ENCODE data around the gene POLG2. TPM values are rescaled to one million over a fixed set of nuclear protein-coding genes. Genes with fewer than 3 reads are reported as not detected.
"Not testable (repeated sequence)": the region's sequence is repeated elsewhere in the genome, so short reads cannot be mapped to it uniquely, and the experiment has no call there.

POLG2 gene
- polyA plus RNA-seq, 1 donor (not counting 4 experiments of a cell fraction or from before 2014, with no cell fraction given) = 14.0 TPM

DNA sequence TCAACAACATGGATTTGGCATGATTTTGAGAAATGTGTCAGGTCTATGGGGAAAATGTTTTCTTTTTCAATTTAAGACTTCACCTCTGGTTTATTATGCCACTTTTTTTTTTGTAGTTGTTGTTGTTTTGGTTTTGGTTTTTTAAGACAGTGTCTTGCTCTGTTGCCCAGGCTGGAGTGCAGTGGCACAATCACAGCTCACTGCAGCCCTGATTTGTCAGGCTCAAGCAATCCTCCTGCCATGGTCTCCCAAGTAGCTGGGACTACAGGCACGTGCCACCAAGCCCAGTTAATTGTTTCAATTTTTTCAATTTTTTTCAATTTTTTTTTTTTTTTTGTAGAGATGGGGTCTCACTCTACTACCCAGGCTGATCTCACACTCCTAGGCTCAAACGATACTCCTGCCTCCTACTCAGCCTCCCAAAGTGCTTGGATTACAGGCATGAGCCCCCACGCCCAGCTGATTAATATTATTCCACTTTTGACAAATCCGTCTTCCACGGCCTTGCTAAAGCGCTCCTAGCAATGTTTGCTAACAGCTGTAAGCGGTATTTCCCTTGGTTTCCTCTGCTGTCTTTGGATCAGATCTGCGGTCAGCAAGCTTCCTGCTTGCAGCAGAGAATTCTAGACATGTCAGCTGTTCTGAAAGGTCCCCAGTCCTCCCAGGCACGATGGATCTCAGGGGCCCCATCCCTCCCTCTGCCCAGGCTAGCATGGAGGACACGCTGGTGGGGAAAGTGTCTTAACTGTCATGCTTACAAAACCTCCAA, 54.9 kb downstream of the POLG2 start:
- H3K9me3 ChIP-seq (ENCODE audit: control insufficient read depth, low read depth, low read length) = peaks cover 7% of the 10 kb centered on the region
- H3K9ac ChIP-seq (ENCODE audit: control insufficient read depth, extremely low read depth, insufficient read depth, low read length) = no peak overlapping the region
- no peaks in the 10 kb centered on the region for H3K4me1 ChIP-seq (ENCODE audit: control insufficient read depth, extremely low read depth, insufficient read depth, low read length)
- TF ChIP-seq EZH2 (IDR thresholded peaks at IDR 0.05; ENCODE audit: low read length) = no peak
- TF ChIP-seq, protein P1, sequence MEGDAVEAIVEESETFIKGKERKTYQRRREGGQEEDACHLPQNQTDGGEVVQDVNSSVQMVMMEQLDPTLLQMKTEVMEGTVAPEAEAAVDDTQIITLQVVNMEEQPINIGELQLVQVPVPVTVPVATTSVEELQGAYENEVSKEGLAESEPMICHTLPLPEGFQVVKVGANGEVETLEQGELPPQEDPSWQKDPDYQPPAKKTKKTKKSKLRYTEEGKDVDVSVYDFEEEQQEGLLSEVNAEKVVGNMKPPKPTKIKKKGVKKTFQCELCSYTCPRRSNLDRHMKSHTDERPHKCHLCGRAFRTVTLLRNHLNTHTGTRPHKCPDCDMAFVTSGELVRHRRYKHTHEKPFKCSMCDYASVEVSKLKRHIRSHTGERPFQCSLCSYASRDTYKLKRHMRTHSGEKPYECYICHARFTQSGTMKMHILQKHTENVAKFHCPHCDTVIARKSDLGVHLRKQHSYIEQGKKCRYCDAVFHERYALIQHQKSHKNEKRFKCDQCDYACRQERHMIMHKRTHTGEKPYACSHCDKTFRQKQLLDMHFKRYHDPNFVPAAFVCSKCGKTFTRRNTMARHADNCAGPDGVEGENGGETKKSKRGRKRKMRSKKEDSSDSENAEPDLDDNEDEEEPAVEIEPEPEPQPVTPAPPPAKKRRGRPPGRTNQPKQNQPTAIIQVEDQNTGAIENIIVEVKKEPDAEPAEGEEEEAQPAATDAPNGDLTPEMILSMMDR (optimal IDR thresholded peaks at IDR 0.05 in 1 of 3, IDR thresholded peaks at IDR 0.05 in 1 of 3, conservative IDR thresholded peaks at IDR 0.05 in 1 of 3; ENCODE audit: extremely low read depth in 1 of 3, insufficient read depth in 2 of 3, low read length in 3 of 3) = no peak
- no peaks in the 10 kb centered on the region for H3K9me1 ChIP-seq (ENCODE audit: control insufficient read depth, extremely low read depth, insufficient read depth, low read length)
- DNase-seq (ENCODE audit: low read depth, low spot score) = no peak
- no peaks in the 10 kb centered on the region for H3K27me3 ChIP-seq (ENCODE audit: control insufficient read depth, extremely low read depth, insufficient read depth, low read length)
- H4K20me1 ChIP-seq (ENCODE audit: control insufficient read depth, extremely low read depth, insufficient read depth, low read length) = no peaks in the 10 kb centered on the region
- no peaks in the 10 kb centered on the region for H3K79me2 ChIP-seq (ENCODE audit: control insufficient read depth, insufficient read depth, low read length)
- H3K4me2 ChIP-seq (ENCODE audit: control insufficient read depth, extremely low read depth, insufficient read depth, low read depth, low read length) = no peak overlapping the region
- H3K27ac ChIP-seq (ENCODE audit: control insufficient read depth, insufficient read depth, low read length) = no peak overlapping the region
- H3K36me3 ChIP-seq (ENCODE audit: control insufficient read depth in 2 of 2, extremely low read depth in 1 of 2, insufficient read depth in 2 of 2, low read length in 2 of 2) = no peaks in the 10 kb centered on the region
- H2AFZ ChIP-seq (ENCODE audit: control insufficient read depth, low read length) = no peak overlapping the region
- no peak overlapping the region for H3K4me3 ChIP-seq (ENCODE audit: control insufficient read depth in 2 of 3, extremely low read depth in 1 of 3, insufficient read depth in 2 of 3, low read depth in 1 of 3, low read length in 3 of 3)
- FAIRE-seq = no peak
- dilution Hi-C loops (cut with MboI; ENCODE audit: extremely low pct_ligation_motif_present, low sequenced_read_pairs) = no loop called here

DNA sequence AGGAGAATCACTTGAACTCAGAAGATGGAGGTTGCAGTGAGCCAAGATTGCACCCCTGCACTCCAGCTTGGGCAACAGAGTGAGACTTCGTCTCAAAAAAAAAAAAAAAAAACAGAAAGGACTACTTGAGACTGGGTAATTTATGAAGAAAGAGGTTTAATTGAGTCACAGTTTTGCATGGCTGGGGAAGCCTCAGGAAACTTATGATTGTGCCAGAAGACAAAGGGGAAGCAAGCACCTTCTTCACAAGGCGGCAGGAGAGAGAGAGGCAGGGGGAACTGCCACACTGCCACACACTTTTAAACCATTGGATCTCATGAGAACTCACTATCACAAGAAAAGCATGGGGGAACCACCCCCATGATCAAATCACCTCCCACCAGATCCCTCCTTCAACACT, 56.9 kb downstream of the POLG2 start:
- DNase-seq (ENCODE audit: low read depth, low spot score) = no peak
- no peak overlapping the region for H3K4me3 ChIP-seq (ENCODE audit: control insufficient read depth in 2 of 3, extremely low read depth in 1 of 3, insufficient read depth in 2 of 3, low read depth in 1 of 3, low read length in 3 of 3)
- H2AFZ ChIP-seq (ENCODE audit: control insufficient read depth, low read length) = no peak overlapping the region
- H3K9me3 ChIP-seq (ENCODE audit: control insufficient read depth, low read depth, low read length) = peaks cover 7% of the 10 kb centered on the region
- dilution Hi-C loops (cut with MboI; ENCODE audit: extremely low pct_ligation_motif_present, low sequenced_read_pairs) = no loop called here
- no peaks in the 10 kb centered on the region for H3K4me1 ChIP-seq (ENCODE audit: control insufficient read depth, extremely low read depth, insufficient read depth, low read length)
- no peaks in the 10 kb centered on the region for H3K9me1 ChIP-seq (ENCODE audit: control insufficient read depth, extremely low read depth, insufficient read depth, low read length)
- no peak overlapping the region for H3K27ac ChIP-seq (ENCODE audit: control insufficient read depth, insufficient read depth, low read length)
- H3K79me2 ChIP-seq (ENCODE audit: control insufficient read depth, insufficient read depth, low read length) = no peaks in the 10 kb centered on the region
- no peak overlapping the region for H3K9ac ChIP-seq (ENCODE audit: control insufficient read depth, extremely low read depth, insufficient read depth, low read length)
- H3K27me3 ChIP-seq (ENCODE audit: control insufficient read depth, extremely low read depth, insufficient read depth, low read length) = no peaks in the 10 kb centered on the region
- H3K36me3 ChIP-seq (ENCODE audit: control insufficient read depth in 2 of 2, extremely low read depth in 1 of 2, insufficient read depth in 2 of 2, low read length in 2 of 2) = no peaks in the 10 kb centered on the region
- TF ChIP-seq, protein P1 (optimal IDR thresholded peaks at IDR 0.05 in 1 of 3, IDR thresholded peaks at IDR 0.05 in 1 of 3, conservative IDR thresholded peaks at IDR 0.05 in 1 of 3; ENCODE audit: extremely low read depth in 1 of 3, insufficient read depth in 2 of 3, low read length in 3 of 3) = no peak
- TF ChIP-seq EZH2 (IDR thresholded peaks at IDR 0.05; ENCODE audit: low read length) = no peak
- H3K4me2 ChIP-seq (ENCODE audit: control insufficient read depth, extremely low read depth, insufficient read depth, low read depth, low read length) = no peak overlapping the region
- FAIRE-seq = no peak
- no peaks in the 10 kb centered on the region for H4K20me1 ChIP-seq (ENCODE audit: control insufficient read depth, extremely low read depth, insufficient read depth, low read length)

DNA sequence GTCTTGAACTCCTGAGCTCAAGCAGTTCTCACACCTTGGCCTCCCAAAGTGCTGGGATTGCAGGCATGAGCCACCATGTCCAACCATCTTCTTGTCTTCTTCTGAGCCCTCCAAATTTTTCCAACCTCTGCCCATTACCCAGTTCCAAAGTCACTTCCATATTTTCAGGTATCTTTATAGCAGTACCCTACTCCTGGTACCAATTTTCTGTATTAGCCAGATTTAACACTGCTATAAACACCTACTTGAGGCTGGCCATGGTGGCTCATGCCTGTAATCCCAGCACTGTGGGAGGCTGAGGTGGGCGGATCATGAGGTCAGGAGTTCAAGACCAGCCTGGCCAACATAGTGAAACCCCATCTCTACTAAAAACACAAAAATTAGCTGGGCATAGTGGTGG, 57.3 kb downstream of the POLG2 start:
- FAIRE-seq = not testable (repeated sequence)

More for the DNA sequence above, 57.3 kb downstream of the POLG2 start:
- H3K79me2 ChIP-seq (ENCODE audit: control insufficient read depth, insufficient read depth, low read length); H3K4me1 ChIP-seq (ENCODE audit: control insufficient read depth, extremely low read depth, insufficient read depth, low read length); H3K4me3 ChIP-seq (ENCODE audit: control insufficient read depth in 2 of 3, extremely low read depth in 1 of 3, insufficient read depth in 2 of 3, low read depth in 1 of 3, low read length in 3 of 3); H3K36me3 ChIP-seq (ENCODE audit: control insufficient read depth in 2 of 2, extremely low read depth in 1 of 2, insufficient read depth in 2 of 2, low read length in 2 of 2); H2AFZ ChIP-seq (ENCODE audit: control insufficient read depth, low read length); H3K9ac ChIP-seq (ENCODE audit: control insufficient read depth, extremely low read depth, insufficient read depth, low read length); H3K9me1 ChIP-seq (ENCODE audit: control insufficient read depth, extremely low read depth, insufficient read depth, low read length); H3K27ac ChIP-seq (ENCODE audit: control insufficient read depth, insufficient read depth, low read length); dilution Hi-C loops (cut with MboI; ENCODE audit: extremely low pct_ligation_motif_present, low sequenced_read_pairs); H3K4me2 ChIP-seq (ENCODE audit: control insufficient read depth, extremely low read depth, insufficient read depth, low read depth, low read length); DNase-seq (ENCODE audit: low read depth, low spot score); H3K27me3 ChIP-seq (ENCODE audit: control insufficient read depth, extremely low read depth, insufficient read depth, low read length); H3K9me3 ChIP-seq (ENCODE audit: control insufficient read depth, low read depth, low read length); H4K20me1 ChIP-seq (ENCODE audit: control insufficient read depth, extremely low read depth, insufficient read depth, low read length): not testable (repeated sequence)

All from keratinocyte (primary cell).